HT1080 (cell line): ENCODE data around the gene SEC31B. TPM values are rescaled to one million over a fixed set of nuclear protein-coding genes. Genes with fewer than 3 reads are reported as not detected.

Experiments
- DNase-seq: peaks from one replicate; pipeline ENCODE4 v3.0.0-alpha.2; 2015; ENCODE audit warnings: low read depth
- total RNA-seq: library from RNA; depleted of rRNA; stranded (reverse); fragments of >200 nt; shearing (Covaris generic); gene quantifications from 2 replicates; pipeline ENCODE4 v1.2.3, GENCODE V29; 2014; rRNA removed

The SEC31B gene
- total RNA-seq, 1 experiment from 2014 or later, result 0.93 TPM

DNA sequence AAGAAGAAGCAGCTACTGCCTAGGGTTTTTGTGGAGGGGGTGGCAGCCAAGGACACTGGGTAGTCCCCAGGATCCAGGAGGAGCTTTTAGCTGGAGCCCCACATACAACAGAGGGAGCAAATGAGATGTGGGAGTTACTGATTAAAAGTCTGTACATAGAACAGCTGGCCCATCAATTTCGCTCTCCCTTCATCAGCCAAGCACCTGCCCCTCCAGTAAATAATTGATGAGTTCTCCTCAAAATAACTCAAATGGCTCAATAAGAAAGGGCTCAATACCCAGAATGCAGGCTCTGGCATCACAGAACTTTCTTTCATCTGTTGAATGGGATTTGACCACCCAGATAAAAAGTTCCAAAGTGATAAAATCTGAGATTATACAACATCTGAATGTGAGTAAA, 72.0 kb downstream of the SEC31B start:
- no peak for DNase-seq

DNA sequence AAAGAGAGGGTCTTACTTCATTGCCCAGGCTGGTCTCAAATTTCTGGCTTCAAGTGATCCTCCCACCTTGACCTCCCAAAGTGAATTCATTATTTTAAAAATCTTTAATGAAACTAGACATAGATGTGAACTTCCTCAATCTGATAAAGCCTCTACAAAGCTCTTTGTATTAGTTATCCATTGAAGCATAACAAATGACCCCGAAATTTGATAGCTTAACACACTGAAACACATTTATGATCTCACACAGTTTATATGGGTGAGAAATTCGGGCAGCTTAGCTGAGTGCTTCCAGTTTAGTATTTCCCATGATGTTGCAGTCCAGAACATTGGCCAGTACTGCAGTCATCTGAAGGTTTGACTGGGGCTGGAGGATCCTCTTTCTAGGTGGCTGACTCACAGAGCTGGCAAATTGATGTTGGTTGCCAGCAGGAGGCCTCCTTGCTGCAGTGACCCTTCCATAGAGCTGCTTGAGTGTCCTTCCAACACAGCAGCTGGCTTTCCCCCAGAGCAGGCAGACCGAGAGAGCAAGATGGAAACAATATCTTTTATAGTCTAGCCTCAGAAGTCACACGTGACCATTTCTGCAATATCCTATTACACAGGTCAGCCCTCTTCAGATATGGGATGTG, 73.4 kb downstream of the SEC31B start:
- DNase-seq, result peak; percentile 35

DNA sequence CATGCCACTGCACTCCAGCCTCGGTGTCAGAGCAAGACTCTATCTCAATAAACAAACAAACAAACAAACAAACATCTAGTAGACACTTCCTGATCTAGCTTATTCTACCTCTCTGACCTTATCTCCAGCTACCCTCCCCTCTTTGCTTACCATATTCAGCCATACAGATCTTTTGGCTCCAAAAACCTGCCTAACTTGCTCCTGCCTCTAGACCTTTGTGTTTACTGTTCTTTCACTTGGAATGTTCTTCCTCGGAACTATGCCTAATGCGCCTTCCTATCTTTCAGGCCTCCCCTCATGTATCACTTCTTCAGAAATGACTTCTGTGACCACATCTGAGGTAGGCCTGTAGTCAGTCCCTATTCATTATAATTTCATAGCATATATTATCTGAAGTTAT, 77.1 kb downstream of the SEC31B start:
- no peak for DNase-seq

DNA sequence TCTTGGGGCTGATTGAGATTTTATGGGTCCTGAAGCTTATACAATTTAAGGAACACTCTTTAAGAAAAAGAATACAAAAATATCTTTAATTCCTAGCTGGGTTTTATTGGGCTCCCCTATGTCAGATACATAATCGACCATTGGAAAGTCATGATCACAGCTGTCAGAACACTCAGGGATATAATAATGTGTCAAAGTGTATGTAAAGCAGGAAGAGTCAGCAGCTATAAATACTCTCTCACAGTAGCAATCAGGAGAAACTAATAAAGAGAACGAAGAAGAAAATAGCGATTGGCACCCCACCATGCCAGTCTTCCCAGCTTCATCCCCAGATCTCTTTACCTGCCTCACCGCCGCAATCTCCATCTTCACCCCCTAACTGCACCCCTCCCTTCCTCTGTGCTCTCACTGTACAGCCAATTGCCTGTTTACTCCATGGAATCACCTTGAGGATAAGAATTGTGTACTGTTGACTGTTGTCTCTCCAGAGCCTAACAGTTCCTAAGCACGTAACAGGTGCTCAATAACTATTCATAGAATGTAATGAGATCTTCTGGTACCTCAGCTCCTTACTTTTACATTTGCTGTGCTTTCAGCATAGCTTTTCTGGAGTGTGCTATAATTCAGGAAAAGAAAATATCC, 80.9 kb downstream of the SEC31B start:
- DNase-seq, result no peak

Other genes with a start within 250 kb of the SEC31B start
- 70.4 and 79.6 TPM in 2 replicates for gene BLOC1S2, start 233.2 kb downstream of the SEC31B start, total RNA-seq
- gene PKD2L1, start 189.6 kb downstream of the SEC31B start, total RNA-seq, result not detected in 2 replicates
- gene SCD, start 172.6 kb downstream of the SEC31B start, total RNA-seq, result 149 and 198 TPM in 2 replicates
- gene WNT8B, start 56.9 kb downstream of the SEC31B start, total RNA-seq, result not detected in 2 replicates
- 239 and 289 TPM in 2 replicates for gene NDUFB8, start 10.0 kb upstream of the SEC31B start, total RNA-seq
- 9.0 and 9.8 TPM in 2 replicates for gene HIF1AN, start 16.1 kb upstream of the SEC31B start, total RNA-seq
- gene PAX2, start 225.7 kb upstream of the SEC31B start, total RNA-seq, result not detected in 2 replicates